ENCODE data around the gene CASS4.
A peak's percentile ranks its signal among the peaks of the same experiment; 100 is the strongest.
"Not testable (repeated sequence)": the region's sequence is repeated elsewhere in the genome, so short reads cannot be mapped to it uniquely, and the experiment has no call there.

Gene CASS4

GRCh38 chr20:56385130-56385529, 26.9 kb upstream of the CASS4 start:
- ATAC-seq (no peak), DNase-seq (ENCODE audit: low spot score in 2 of 2) (no peak)
- H3K36me3 Mint-ChIP-seq: peaks cover 61% of the 10 kb centered on the region
- no peaks in the 10 kb centered on the region for H3K9me3 Mint-ChIP-seq
- H3K4me1 Mint-ChIP-seq: peaks cover 20% of the 10 kb centered on the region
- H3K27ac Mint-ChIP-seq: no peak overlapping the region
- H3K4me3 Mint-ChIP-seq: no peak overlapping the region

GRCh38 chr20:56386219-56386618, 25.8 kb upstream of the CASS4 start:
- no peak for DNase-seq (ENCODE audit: low spot score in 2 of 2)
- Mint-ChIP-seq H3K36me3 (peaks cover 51% of the 10 kb centered on the region), H3K27ac (no peak overlapping the region), H3K4me3 (no peak overlapping the region), H3K4me1 (peaks cover 25% of the 10 kb centered on the region), H3K9me3 (no peaks in the 10 kb centered on the region)
- ATAC-seq: no peak

GRCh38 chr20:56388882-56389281, 23.2 kb upstream of the CASS4 start:
- H3K9me3 Mint-ChIP-seq: no peaks in the 10 kb centered on the region
- DNase-seq (ENCODE audit: low spot score in 2 of 2) (no peak), ATAC-seq (no peak)
- no peak overlapping the region for H3K4me3 Mint-ChIP-seq
- peaks cover 38% of the 10 kb centered on the region for H3K4me1 Mint-ChIP-seq
- peaks cover 36% of the 10 kb centered on the region for H3K36me3 Mint-ChIP-seq
- H3K27ac Mint-ChIP-seq: no peak overlapping the region

- DNase-seq (ENCODE audit: low spot score in 2 of 2) (no peak), ATAC-seq (no peak)
- H3K9me3 Mint-ChIP-seq: no peaks in the 10 kb centered on the region
- peaks cover 38% of the 10 kb centered on the region for H3K4me1 Mint-ChIP-seq
- peaks cover 40% of the 10 kb centered on the region for H3K36me3 Mint-ChIP-seq
- H3K27ac Mint-ChIP-seq: no peak overlapping the region
- H3K4me3 Mint-ChIP-seq: no peak overlapping the region
These were observed 22.3 kb upstream of the CASS4 start for GRCh38 chr20:56389807-56390206.

GRCh38 chr20:56390396-56390795, 21.7 kb upstream of the CASS4 start:
- peaks cover 40% of the 10 kb centered on the region for H3K36me3 Mint-ChIP-seq
- H3K27ac Mint-ChIP-seq; H3K4me3 Mint-ChIP-seq; DNase-seq (ENCODE audit: low spot score in 2 of 2); H3K9me3 Mint-ChIP-seq; ATAC-seq: not testable (repeated sequence)
- peaks cover 35% of the 10 kb centered on the region for H3K4me1 Mint-ChIP-seq

GRCh38 chr20:56391037-56391436, 21.0 kb upstream of the CASS4 start:
- no peak overlapping the region for H3K4me3 Mint-ChIP-seq
- ATAC-seq (no peak), DNase-seq (ENCODE audit: low spot score in 2 of 2) (no peak)
- no peaks in the 10 kb centered on the region for H3K9me3 Mint-ChIP-seq
- peaks cover 41% of the 10 kb centered on the region for H3K4me1 Mint-ChIP-seq
- no peak overlapping the region for H3K27ac Mint-ChIP-seq
- H3K36me3 Mint-ChIP-seq: peaks cover 40% of the 10 kb centered on the region

- Mint-ChIP-seq H3K36me3 (peaks cover 40% of the 10 kb centered on the region), H3K4me1 (peaks cover 43% of the 10 kb centered on the region), H3K9me3 (no peaks in the 10 kb centered on the region), H3K27ac (no peak overlapping the region), H3K4me3 (no peak overlapping the region)
- DNase-seq (ENCODE audit: low spot score in 2 of 2) (no peak), ATAC-seq (peak; percentile 63)
These were observed 20.4 kb upstream of the CASS4 start for GRCh38 chr20:56391596-56392131.

- Mint-ChIP-seq H3K36me3 (peaks cover 42% of the 10 kb centered on the region), H3K4me1 (peaks cover 43% of the 10 kb centered on the region), H3K4me3 (no peak within 1 kb of the TSS), H3K27ac (no peak within 1 kb of the TSS), H3K9me3 (no peaks in the 10 kb centered on the region)
- DNase-seq (ENCODE audit: low spot score in 2 of 2) (peak; percentile 93 to 99), ATAC-seq (peak; percentile 95)
These were observed 19.8 kb upstream of the CASS4 start, which contains the start of the genes AURKA and CSTF1 for GRCh38 chr20:56392132-56392880. Gene AURKA (minus strand): TSS chr20:56392215. CDS start chr20:56388197, 4,018 bp downstream. Gene CSTF1 (plus strand): TSS chr20:56392645. CDS start chr20:56395553, 2,908 bp downstream.

GRCh38 chr20:56392881-56393482, 19.1 kb upstream of the CASS4 start:
- H3K4me1 Mint-ChIP-seq: peaks cover 43% of the 10 kb centered on the region
- DNase-seq (ENCODE audit: low spot score in 2 of 2) (no peak), ATAC-seq (no peak)
- H3K27ac Mint-ChIP-seq: no peak overlapping the region
- peaks cover 49% of the 10 kb centered on the region for H3K36me3 Mint-ChIP-seq
- no peaks in the 10 kb centered on the region for H3K9me3 Mint-ChIP-seq
- no peak overlapping the region for H3K4me3 Mint-ChIP-seq

GRCh38 chr20:56393653-56394052, 18.4 kb upstream of the CASS4 start:
- Mint-ChIP-seq H3K4me1 (peaks cover 43% of the 10 kb centered on the region), H3K9me3 (no peaks in the 10 kb centered on the region), H3K36me3 (peaks cover 56% of the 10 kb centered on the region), H3K27ac (no peak overlapping the region), H3K4me3 (no peak overlapping the region)
- DNase-seq (ENCODE audit: low spot score in 2 of 2): no peak
- no peak for ATAC-seq

- Mint-ChIP-seq H3K4me1 (peaks cover 31% of the 10 kb centered on the region), H3K36me3 (peaks cover 71% of the 10 kb centered on the region), H3K4me3 (no peak overlapping the region), H3K9me3 (no peaks in the 10 kb centered on the region), H3K27ac (peak overlapping the region; percentile 37)
- ATAC-seq (no peak), DNase-seq (ENCODE audit: low spot score in 2 of 2) (no peak)
These were observed 16.9 kb upstream of the CASS4 start for GRCh38 chr20:56395166-56395565.

- ATAC-seq (peak; percentile 60), DNase-seq (ENCODE audit: low spot score in 2 of 2) (peak in 1 of 2 donors; percentile 52)
- H3K36me3 Mint-ChIP-seq: peaks cover 100% of the 10 kb centered on the region
- H3K27ac Mint-ChIP-seq: no peak overlapping the region
- H3K9me3 Mint-ChIP-seq: no peaks in the 10 kb centered on the region
- H3K4me3 Mint-ChIP-seq: no peak overlapping the region
- peaks cover 14% of the 10 kb centered on the region for H3K4me1 Mint-ChIP-seq
These were observed 11.9 kb upstream of the CASS4 start for GRCh38 chr20:56400001-56400640.

- peaks cover 100% of the 10 kb centered on the region for H3K36me3 Mint-ChIP-seq
- H3K27ac Mint-ChIP-seq: no peak overlapping the region
- H3K9me3 Mint-ChIP-seq: no peaks in the 10 kb centered on the region
- peaks cover 6% of the 10 kb centered on the region for H3K4me1 Mint-ChIP-seq
- ATAC-seq (no peak), DNase-seq (ENCODE audit: low spot score in 2 of 2) (no peak)
- no peak overlapping the region for H3K4me3 Mint-ChIP-seq
These were observed 8.6 kb upstream of the CASS4 start for GRCh38 chr20:56403465-56403864.

- not testable (repeated sequence) for ATAC-seq; H3K9me3 Mint-ChIP-seq; DNase-seq (ENCODE audit: low spot score in 2 of 2); H3K4me3 Mint-ChIP-seq
- Mint-ChIP-seq H3K27ac (peak overlapping the region; percentile 43), H3K4me1 (peaks cover 12% of the 10 kb centered on the region), H3K36me3 (peaks cover 98% of the 10 kb centered on the region)
These were observed 6.7 kb upstream of the CASS4 start for GRCh38 chr20:56405356-56405755.

- Mint-ChIP-seq H3K9me3 (no peaks in the 10 kb centered on the region), H3K4me3 (no peak overlapping the region), H3K36me3 (peaks cover 82% of the 10 kb centered on the region), H3K27ac (peak overlapping the region; percentile 43), H3K4me1 (peaks cover 23% of the 10 kb centered on the region)
- DNase-seq (ENCODE audit: low spot score in 2 of 2): no peak
- no peak for ATAC-seq
These were observed 5.2 kb upstream of the CASS4 start for GRCh38 chr20:56406910-56407309.
